ENCODE data around the gene XYLT1. TPM values are rescaled to one million over a fixed set of nuclear protein-coding genes. Genes with fewer than 3 reads are reported as not detected.

XYLT1 gene
- polyA plus RNA-seq, 1 of the 3 experiments (the other 2 are of a cell fraction) = 17.6 TPM

DNA sequence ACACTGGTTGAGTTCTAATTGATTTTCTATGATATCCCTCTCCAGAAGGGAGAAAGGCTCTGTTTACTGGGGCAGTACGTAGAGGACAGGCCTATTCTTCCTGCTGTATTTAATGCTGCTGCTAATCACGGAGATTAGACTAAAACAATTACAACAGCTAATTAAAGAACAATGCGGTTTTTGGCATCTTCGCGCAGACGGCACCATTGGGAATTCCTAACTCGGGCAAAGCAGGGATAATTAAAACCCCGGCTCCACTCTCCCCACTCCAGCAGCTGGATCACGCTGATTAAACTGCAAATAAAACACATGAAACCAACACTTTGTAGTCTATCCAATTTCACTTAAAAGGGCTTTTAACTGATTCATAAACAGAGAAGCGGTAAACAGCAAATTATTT is 147.6 kb downstream of the XYLT1 start:
- Histone ChIP-seq H3K36me3 (replicated peaks in 1 of 2; ENCODE audit: control insufficient read depth in 1 of 2, insufficient read depth in 2 of 2, low read length in 1 of 2) (peaks cover 0 to 6% of the 10 kb centered on the region in 2 experiments), H2AFZ (ENCODE audit: low read depth) (no peak overlapping the region), H3K4me1 (ENCODE audit: control insufficient read depth in 1 of 2, insufficient read depth in 2 of 2, low read depth in 1 of 2, low read length in 1 of 2) (peaks cover 0 to 23% of the 10 kb centered on the region in 2 experiments; a peak in 1 of 4 replicates), H3K79me2 (ENCODE audit: insufficient read depth) (peaks cover 98% of the 10 kb centered on the region), H4K20me1 (ENCODE audit: insufficient read depth) (peaks cover 97% of the 10 kb centered on the region), H3F3A (replicated peaks; ENCODE audit: insufficient read depth) (peaks cover 19% of the 10 kb centered on the region), H3K27me3 (ENCODE audit: insufficient read depth) (no peaks in the 10 kb centered on the region), H3K9me3 (no peaks in the 10 kb centered on the region), H3K4me2 (no peak overlapping the region), H3K4me3 (ENCODE audit: low read depth in 2 of 2, low read length in 1 of 2) (no peak overlapping the region), H3K9ac (no peak overlapping the region), H3K27ac (ENCODE audit: low read depth in 2 of 2, low read length in 1 of 2) (no peak overlapping the region), H3K9me2 (no peaks in the 10 kb centered on the region)
- ChIA-PET POLR2A (no interaction called here), CTCF (interaction anchor here (0.8 to 1.2 kb wide), 3 partner anchors 10 to 37 kb away, joined by 3 to 4 read pairs (median 4); no protein-coding TSS in a partner anchor)
- DNase-seq = no peak
- WGBS (ENCODE audit: low lambda C conversion rate) = 81% methylated on average over 10 of the region's 10 CpGs
- no peak for TF ChIP-seq FOXJ3 (CRISPR knock-in tag; IDR thresholded peaks at IDR 0.05)
- no peak for TF ChIP-seq FOSL2 (IDR thresholded peaks at IDR 0.05; ENCODE audit: borderline replicate concordance, low read depth)
- no peak for TF ChIP-seq RAD21 (IDR thresholded peaks at IDR 0.05; ENCODE audit: low read length)
- TF ChIP-seq, protein P1, sequence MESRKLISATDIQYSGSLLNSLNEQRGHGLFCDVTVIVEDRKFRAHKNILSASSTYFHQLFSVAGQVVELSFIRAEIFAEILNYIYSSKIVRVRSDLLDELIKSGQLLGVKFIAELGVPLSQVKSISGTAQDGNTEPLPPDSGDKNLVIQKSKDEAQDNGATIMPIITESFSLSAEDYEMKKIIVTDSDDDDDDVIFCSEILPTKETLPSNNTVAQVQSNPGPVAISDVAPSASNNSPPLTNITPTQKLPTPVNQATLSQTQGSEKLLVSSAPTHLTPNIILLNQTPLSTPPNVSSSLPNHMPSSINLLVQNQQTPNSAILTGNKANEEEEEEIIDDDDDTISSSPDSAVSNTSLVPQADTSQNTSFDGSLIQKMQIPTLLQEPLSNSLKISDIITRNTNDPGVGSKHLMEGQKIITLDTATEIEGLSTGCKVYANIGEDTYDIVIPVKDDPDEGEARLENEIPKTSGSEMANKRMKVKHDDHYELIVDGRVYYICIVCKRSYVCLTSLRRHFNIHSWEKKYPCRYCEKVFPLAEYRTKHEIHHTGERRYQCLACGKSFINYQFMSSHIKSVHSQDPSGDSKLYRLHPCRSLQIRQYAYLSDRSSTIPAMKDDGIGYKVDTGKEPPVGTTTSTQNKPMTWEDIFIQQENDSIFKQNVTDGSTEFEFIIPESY (IDR thresholded peaks at IDR 0.05; ENCODE audit: borderline replicate concordance, low read depth) = no peak
- TF ChIP-seq, protein P2, sequence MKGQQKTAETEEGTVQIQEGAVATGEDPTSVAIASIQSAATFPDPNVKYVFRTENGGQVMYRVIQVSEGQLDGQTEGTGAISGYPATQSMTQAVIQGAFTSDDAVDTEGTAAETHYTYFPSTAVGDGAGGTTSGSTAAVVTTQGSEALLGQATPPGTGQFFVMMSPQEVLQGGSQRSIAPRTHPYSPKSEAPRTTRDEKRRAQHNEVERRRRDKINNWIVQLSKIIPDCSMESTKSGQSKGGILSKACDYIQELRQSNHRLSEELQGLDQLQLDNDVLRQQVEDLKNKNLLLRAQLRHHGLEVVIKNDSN (IDR thresholded peaks at IDR 0.05; ENCODE audit: borderline replicate concordance, low read depth) = no peak
- TF ChIP-seq NRF1 (IDR thresholded peaks at IDR 0.05; ENCODE audit: low read depth, low read length) = no peak
- TF ChIP-seq NFIC (IDR thresholded peaks at IDR 0.05; ENCODE audit: borderline replicate concordance) = no peak
- no peak for TF ChIP-seq SIN3A (IDR thresholded peaks at IDR 0.05; ENCODE audit: borderline replicate concordance, low read depth, low read length)
- no peak for TF ChIP-seq JUND (IDR thresholded peaks at IDR 0.05)
- TF ChIP-seq TAF1 (IDR thresholded peaks at IDR 0.05; ENCODE audit: borderline replicate concordance, low read depth, low read length) = no peak
- no peak for TF ChIP-seq EP300 (IDR thresholded peaks at IDR 0.05; ENCODE audit: borderline replicate concordance in 1 of 2, low read depth in 1 of 2, low read length in 1 of 2)
- TF ChIP-seq, protein P3, sequence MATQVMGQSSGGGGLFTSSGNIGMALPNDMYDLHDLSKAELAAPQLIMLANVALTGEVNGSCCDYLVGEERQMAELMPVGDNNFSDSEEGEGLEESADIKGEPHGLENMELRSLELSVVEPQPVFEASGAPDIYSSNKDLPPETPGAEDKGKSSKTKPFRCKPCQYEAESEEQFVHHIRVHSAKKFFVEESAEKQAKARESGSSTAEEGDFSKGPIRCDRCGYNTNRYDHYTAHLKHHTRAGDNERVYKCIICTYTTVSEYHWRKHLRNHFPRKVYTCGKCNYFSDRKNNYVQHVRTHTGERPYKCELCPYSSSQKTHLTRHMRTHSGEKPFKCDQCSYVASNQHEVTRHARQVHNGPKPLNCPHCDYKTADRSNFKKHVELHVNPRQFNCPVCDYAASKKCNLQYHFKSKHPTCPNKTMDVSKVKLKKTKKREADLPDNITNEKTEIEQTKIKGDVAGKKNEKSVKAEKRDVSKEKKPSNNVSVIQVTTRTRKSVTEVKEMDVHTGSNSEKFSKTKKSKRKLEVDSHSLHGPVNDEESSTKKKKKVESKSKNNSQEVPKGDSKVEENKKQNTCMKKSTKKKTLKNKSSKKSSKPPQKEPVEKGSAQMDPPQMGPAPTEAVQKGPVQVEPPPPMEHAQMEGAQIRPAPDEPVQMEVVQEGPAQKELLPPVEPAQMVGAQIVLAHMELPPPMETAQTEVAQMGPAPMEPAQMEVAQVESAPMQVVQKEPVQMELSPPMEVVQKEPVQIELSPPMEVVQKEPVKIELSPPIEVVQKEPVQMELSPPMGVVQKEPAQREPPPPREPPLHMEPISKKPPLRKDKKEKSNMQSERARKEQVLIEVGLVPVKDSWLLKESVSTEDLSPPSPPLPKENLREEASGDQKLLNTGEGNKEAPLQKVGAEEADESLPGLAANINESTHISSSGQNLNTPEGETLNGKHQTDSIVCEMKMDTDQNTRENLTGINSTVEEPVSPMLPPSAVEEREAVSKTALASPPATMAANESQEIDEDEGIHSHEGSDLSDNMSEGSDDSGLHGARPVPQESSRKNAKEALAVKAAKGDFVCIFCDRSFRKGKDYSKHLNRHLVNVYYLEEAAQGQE (IDR thresholded peaks at IDR 0.05; ENCODE audit: low read depth, low read length) = no peak

Measured in SK-N-SH (cell line).